Measurements from ENCODE around the gene PLEKHO2.
A peak's percentile ranks its signal among the peaks of the same experiment; 100 is the strongest.

PLEKHO2 gene

GRCh38 chr15:64864068-64864467, 22.4 kb downstream of the PLEKHO2 start:
- no peak for TF ChIP-seq ZNF8 (CRISPR knock-in tag; IDR thresholded peaks at IDR 0.05)

GRCh38 chr15:64865126-64865997, 23.6 kb downstream of the PLEKHO2 start:
- TF ChIP-seq SNAI2 (CRISPR knock-in tag; IDR thresholded peaks at IDR 0.05) (no peak), ZFP30 (CRISPR knock-in tag; IDR thresholded peaks at IDR 0.05) (no peak), ZNF70 (CRISPR knock-in tag; IDR thresholded peaks at IDR 0.05) (no peak), ZFP3 (CRISPR knock-in tag; IDR thresholded peaks at IDR 0.05) (no peak), CSDC2 (CRISPR knock-in tag; IDR thresholded peaks at IDR 0.05) (no peak), TCF4 (CRISPR knock-in tag; IDR thresholded peaks at IDR 0.05; ENCODE audit: borderline replicate concordance) (no peak), ZNF8 (CRISPR knock-in tag; IDR thresholded peaks at IDR 0.05) (no peak)
- no peak; the same call in 2 of the 3 replicates for ATAC-seq

More at GRCh38 chr15:64864068-64864467, 22.4 kb downstream of the PLEKHO2 start:
- no peak for ATAC-seq

GRCh38 chr15:64865998-64866520, 24.3 kb downstream of the PLEKHO2 start:
- no peak for TF ChIP-seq ISL1 (CRISPR knock-in tag; IDR thresholded peaks at IDR 0.05)
- no peak for TF ChIP-seq RARB (CRISPR knock-in tag; IDR thresholded peaks at IDR 0.05)
- TF ChIP-seq CSDC2 (CRISPR knock-in tag; IDR thresholded peaks at IDR 0.05): no peak
- no peak for TF ChIP-seq PATZ1 (CRISPR knock-in tag; IDR thresholded peaks at IDR 0.05; ENCODE audit: borderline replicate concordance)
- no peak for TF ChIP-seq CSRNP3 (CRISPR knock-in tag; IDR thresholded peaks at IDR 0.05)
- TF ChIP-seq TSHZ2 (CRISPR knock-in tag; IDR thresholded peaks at IDR 0.05): no peak
- TF ChIP-seq ZNF565 (CRISPR knock-in tag; conservative IDR thresholded peaks at IDR 0.05; ENCODE audit: low read depth): no peak
- TF ChIP-seq TCF4 (CRISPR knock-in tag; IDR thresholded peaks at IDR 0.05; ENCODE audit: borderline replicate concordance): no peak
- TF ChIP-seq ZNF70 (CRISPR knock-in tag; IDR thresholded peaks at IDR 0.05): no peak
- TF ChIP-seq ESRRG (CRISPR knock-in tag; IDR thresholded peaks at IDR 0.05): no peak
- no peak for TF ChIP-seq ZFP30 (CRISPR knock-in tag; IDR thresholded peaks at IDR 0.05)
- no peak for TF ChIP-seq SNAI2 (CRISPR knock-in tag; IDR thresholded peaks at IDR 0.05)
- peak; percentile 28; the same call in 2 of the 3 replicates for ATAC-seq

GRCh38 chr15:64869501-64869900, 27.8 kb downstream of the PLEKHO2 start:
- TF ChIP-seq ARNTL (CRISPR knock-in tag; IDR thresholded peaks at IDR 0.05; ENCODE audit: borderline replicate concordance, low read depth): no peak
- no peak for TF ChIP-seq ZC3H10 (CRISPR knock-in tag; IDR thresholded peaks at IDR 0.05)
- no peak for TF ChIP-seq TCF4 (CRISPR knock-in tag; IDR thresholded peaks at IDR 0.05; ENCODE audit: borderline replicate concordance)
- no peak for TF ChIP-seq SNAI2 (CRISPR knock-in tag; IDR thresholded peaks at IDR 0.05)
- no peak for TF ChIP-seq ZFP3 (CRISPR knock-in tag; IDR thresholded peaks at IDR 0.05)
- TF ChIP-seq TOX (CRISPR knock-in tag; IDR thresholded peaks at IDR 0.05; ENCODE audit: borderline replicate concordance): no peak
- TF ChIP-seq TSHZ2 (CRISPR knock-in tag; IDR thresholded peaks at IDR 0.05): no peak
- ATAC-seq: no peak
